Vagina (tissue), 2 donors: ENCODE measurements around the gene RNF34. TPM values are rescaled to one million over a fixed set of nuclear protein-coding genes. Genes with fewer than 3 reads are reported as not detected.
"Not testable (repeated sequence)": the region's sequence is repeated elsewhere in the genome, so short reads cannot be mapped to it uniquely, and the experiment has no call there.

Experiments
- DNase-seq, 2 donors: peaks; one replicate each; pipeline ENCODE4 v3.0.0-alpha.2; 2017; ENCODE audit errors: extremely low spot score in 2 of 2
- H3K27ac ChIP-seq: fragments of 200-600 bp; sonication (generic); one replicate; pipeline ENCODE4 v1.5.1; 2019
- H3K27me3 ChIP-seq: fragments of 200-600 bp; sonication (generic); one replicate; pipeline ENCODE4 v1.5.1; 2019
- H3K36me3 ChIP-seq, 2 donors: fragments of 200-600 bp; sonication (generic); one replicate each; pipeline ENCODE4 v1.5.1; 2017 to 2019
- H3K4me1 ChIP-seq: fragments of 200-600 bp; sonication (generic); one replicate; pipeline ENCODE4 v1.5.1; 2019
- H3K4me3 ChIP-seq, 2 donors: fragments of 200-600 bp; sonication (generic); 1 replicate in 1 of 2; 2 replicates in 1 of 2; pipeline ENCODE4 v1.5.1; 2016 to 2019
- H3K9me3 ChIP-seq: fragments of 200-600 bp; sonication (generic); one replicate; pipeline ENCODE4 v1.5.1; 2019
- CTCF ChIP-seq, 3 experiments: fragments of 450-650 bp in 2 of 3; fragments of 200-600 bp in 1 of 3; sonication (generic) in 1 of 3; IDR thresholded peaks; one replicate each; pipeline ENCODE4 v1.5.1; 2017 to 2019; ENCODE audit warnings: antibody characterized with exemption in 3 of 3, mild to moderate bottlenecking in 2 of 3, moderate library complexity in 2 of 3
- POLR2A ChIP-seq, 2 donors: fragments of 450-650 bp; IDR thresholded peaks; one replicate each; pipeline ENCODE4 v1.6.1; 2017; ENCODE audit warnings: antibody characterized with exemption in 2 of 2, mild to moderate bottlenecking in 2 of 2, moderate library complexity in 2 of 2
- POLR2AphosphoS5 ChIP-seq, 2 donors: sonication (generic); formaldehyde crosslinking; IDR thresholded peaks; one replicate each; pipeline ENCODE4 v1.9.0; 2017; ENCODE audit warnings: antibody characterized with exemption in 2 of 2, mild to moderate bottlenecking in 2 of 2, low read depth in 1 of 2; ENCODE audit not compliant: insufficient read depth in 1 of 2
- intact Hi-C: fragments of 100-400 bp; cut with DNase I; formaldehyde crosslinking; loops from one replicate; pipeline ENCODE4 v1.15.1; 2023
- total RNA-seq: library from RNA; depleted of rRNA; stranded (reverse); fragments of >200 nt; gene quantifications from one replicate; pipeline ENCODE4 v1.2.3, GENCODE V29; 2016

RNF34 gene
- total RNA-seq, 1 donor from 2014 or later, result 30.2 TPM

DNA sequence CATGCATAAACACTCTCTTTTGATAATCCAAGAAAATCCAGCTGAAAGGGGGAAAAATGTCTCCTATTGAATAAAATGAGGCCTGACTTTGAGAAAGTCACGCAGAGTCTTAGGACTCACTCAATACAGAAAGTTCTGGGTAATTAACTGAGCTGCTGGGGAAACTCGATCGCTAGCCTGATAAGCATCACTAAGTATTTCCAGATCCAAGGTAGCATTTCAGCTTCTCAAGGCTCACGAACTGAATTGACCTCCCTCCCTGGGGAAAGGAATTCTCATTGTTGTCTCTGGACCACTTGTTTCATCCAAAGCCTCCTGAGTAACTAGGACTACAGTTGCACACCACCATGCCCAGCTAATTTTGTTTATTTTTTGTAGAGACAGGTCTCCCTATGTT is 33.9 kb upstream of the RNF34 start:
- no peak for DNase-seq
- H3K27me3 ChIP-seq, result no peaks in the 10 kb centered on the region
- no peak overlapping the region for H3K4me3 ChIP-seq
- no peak overlapping the region for H3K27ac ChIP-seq
- H3K9me3 ChIP-seq, result no peaks in the 10 kb centered on the region
- no peaks in the 10 kb centered on the region for H3K4me1 ChIP-seq
- intact Hi-C loops, result no loop called here
- H3K36me3 ChIP-seq, result no peaks in the 10 kb centered on the region
- TF ChIP-seq POLR2AphosphoS5 (IDR thresholded peaks at IDR 0.05; ENCODE audit: insufficient read depth in 1 of 2, low read depth in 1 of 2) (no peak), POLR2A (IDR thresholded peaks at IDR 0.05) (no peak), CTCF (IDR thresholded peaks at IDR 0.05) (no peak)

DNA sequence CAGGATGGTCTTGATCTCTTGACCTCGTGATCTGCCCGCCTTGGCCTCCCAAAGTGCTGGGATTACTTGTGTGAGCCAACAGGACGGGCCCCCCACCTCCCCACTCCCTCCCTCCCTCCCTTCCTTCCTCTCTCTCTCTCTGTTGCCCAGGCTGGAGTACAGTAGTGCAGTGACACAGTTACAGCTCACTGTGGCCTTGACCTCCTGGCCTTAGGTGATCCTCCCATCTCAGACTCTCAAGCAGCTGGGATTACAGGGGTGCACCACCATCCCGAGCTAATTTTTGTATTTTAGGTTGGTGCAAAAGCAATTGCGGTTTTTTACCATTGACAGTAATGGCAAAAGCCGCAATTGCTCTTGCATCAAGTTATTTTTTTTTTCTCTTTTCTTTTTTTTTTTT is 28.5 kb upstream of the RNF34 start:
- Histone ChIP-seq H3K27me3 (no peaks in the 10 kb centered on the region), H3K9me3 (no peaks in the 10 kb centered on the region), H3K36me3 (no peaks in the 10 kb centered on the region), H3K4me3 (no peak overlapping the region), H3K4me1 (no peaks in the 10 kb centered on the region), H3K27ac (no peak overlapping the region)
- intact Hi-C loops, result no loop called here
- TF ChIP-seq POLR2A (IDR thresholded peaks at IDR 0.05), result no peak
- no peak for TF ChIP-seq POLR2AphosphoS5 (IDR thresholded peaks at IDR 0.05; ENCODE audit: insufficient read depth in 1 of 2, low read depth in 1 of 2)
- TF ChIP-seq CTCF (IDR thresholded peaks at IDR 0.05), result no peak
- DNase-seq, result no peak

- intact Hi-C loops, result no loop called here
- Histone ChIP-seq H3K4me1 (no peaks in the 10 kb centered on the region), H3K36me3 (no peaks in the 10 kb centered on the region), H3K27me3 (no peaks in the 10 kb centered on the region), H3K4me3 (no peak overlapping the region), H3K9me3 (no peaks in the 10 kb centered on the region), H3K27ac (no peak overlapping the region)
- DNase-seq, result no peak
- TF ChIP-seq CTCF (IDR thresholded peaks at IDR 0.05) (no peak), POLR2A (IDR thresholded peaks at IDR 0.05) (no peak), POLR2AphosphoS5 (IDR thresholded peaks at IDR 0.05; ENCODE audit: insufficient read depth in 1 of 2, low read depth in 1 of 2) (no peak)
These were observed 26.2 kb upstream of the RNF34 start for GRCh38 chr12:121373755-121374154.

DNA sequence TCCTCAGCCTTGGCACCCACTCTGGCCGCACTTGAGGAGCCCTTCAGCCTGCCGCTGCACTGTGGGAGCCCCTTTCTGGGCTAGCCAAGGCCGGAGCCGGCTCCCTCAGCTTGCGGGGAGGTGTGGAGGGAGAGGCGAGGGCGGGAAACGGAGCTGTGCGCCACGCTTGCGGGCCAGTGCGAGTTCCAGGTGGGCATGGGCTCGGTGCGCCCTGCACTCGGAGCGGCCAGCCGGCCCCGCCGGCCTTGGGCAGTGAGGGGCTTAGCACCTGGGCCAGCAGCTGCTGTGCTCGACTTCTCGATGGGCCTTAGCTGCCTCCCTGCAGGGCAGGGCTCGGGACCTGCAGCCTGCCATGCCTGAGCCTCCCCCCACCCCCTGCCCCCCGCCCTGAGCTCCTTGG is 25.6 kb upstream of the RNF34 start:
- DNase-seq, H3K9me3 ChIP-seq, H3K4me3 ChIP-seq, H3K27me3 ChIP-seq, H3K27ac ChIP-seq, H3K4me1 ChIP-seq, intact Hi-C loops, H3K36me3 ChIP-seq: not testable (repeated sequence)

GRCh38 chr12:121374945-121375584 is 24.9 kb upstream of the RNF34 start:
- H3K9me3 ChIP-seq, H3K27ac ChIP-seq, DNase-seq, H3K4me3 ChIP-seq, intact Hi-C loops, H3K27me3 ChIP-seq, H3K4me1 ChIP-seq, H3K36me3 ChIP-seq: not testable (repeated sequence)

DNA sequence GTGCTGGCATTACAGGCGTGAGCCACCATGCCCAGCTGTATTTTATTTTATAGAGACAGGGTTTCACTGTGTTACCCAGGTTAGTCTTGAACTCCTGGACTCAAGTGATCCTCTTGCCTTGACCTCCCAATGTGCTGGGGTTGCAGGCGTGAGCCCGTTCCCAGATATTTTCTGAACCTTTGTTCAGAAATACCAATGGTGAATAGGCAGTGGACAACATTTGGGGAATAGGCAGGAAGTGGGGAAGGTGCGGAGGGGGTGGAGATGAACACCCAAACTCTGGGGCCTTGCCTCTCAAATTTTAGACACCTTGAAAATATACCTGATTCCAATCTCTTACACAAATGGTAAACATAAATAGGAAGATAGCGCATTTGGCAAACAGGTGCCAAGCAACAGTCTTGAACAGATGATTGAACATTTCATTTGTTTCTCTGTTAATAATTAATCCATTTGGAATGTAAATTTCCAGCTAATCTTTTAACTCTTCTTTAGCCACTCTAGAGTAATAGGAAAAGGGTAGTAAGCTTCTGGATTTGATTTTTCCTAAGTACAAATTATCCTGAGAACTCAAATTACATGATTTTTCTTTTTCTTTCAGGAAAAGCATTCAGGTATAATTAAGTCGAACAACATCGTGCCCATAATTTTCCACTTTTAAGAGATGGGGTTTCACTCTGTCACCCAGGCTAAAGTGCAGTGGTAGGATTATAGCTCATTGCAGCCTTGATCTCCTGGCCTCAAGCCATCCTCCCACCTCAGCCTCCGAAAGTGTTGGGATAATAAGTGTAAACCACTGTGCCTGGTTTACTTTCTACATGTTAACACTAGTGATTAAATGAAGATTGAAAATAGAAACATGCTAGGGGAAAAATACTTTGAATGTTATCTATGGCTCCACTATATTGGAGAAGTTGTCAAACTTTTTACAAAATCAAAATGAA is 22.9 kb upstream of the RNF34 start:
- Histone ChIP-seq H3K36me3 (no peaks in the 10 kb centered on the region), H3K4me1 (no peaks in the 10 kb centered on the region), H3K27ac (no peak overlapping the region), H3K4me3 (no peak overlapping the region), H3K9me3 (no peaks in the 10 kb centered on the region), H3K27me3 (no peaks in the 10 kb centered on the region)
- no peak for TF ChIP-seq POLR2AphosphoS5 (IDR thresholded peaks at IDR 0.05; ENCODE audit: insufficient read depth in 1 of 2, low read depth in 1 of 2)
- no peak for TF ChIP-seq POLR2A (IDR thresholded peaks at IDR 0.05)
- no peak for TF ChIP-seq CTCF (IDR thresholded peaks at IDR 0.05)
- DNase-seq, result no peak
- intact Hi-C loops, result no loop called here
